Stimulated activated effector memory CD8-positive, alpha-beta T cell treated with anti-CD3 and anti-CD28 coated beads, Interleukin-12 subunit alpha, Interleukin-12 subunit beta, amount 100 ng/mL, for 72 hours (primary cell): ENCODE measurements around the gene SPATA9.

ENCODE experiments used
- ATAC-seq: fragments of 150-1000 bp; cut with Tn5 transposase; 2 replicates; pipeline ENCODE4 v1.10.0; 2021
- DNase-seq, 2 donors: peaks; one replicate each; pipeline ENCODE4 v3.0.0; 2021 to 2022; ENCODE audit warnings: low spot score in 2 of 2
- H3K27ac Mint-ChIP-seq: one replicate; pipeline ENCODE4 v1.8.0; 2022; ENCODE audit warnings: mild to moderate bottlenecking, mixed read lengths
- H3K36me3 Mint-ChIP-seq: one replicate; pipeline ENCODE4 v1.8.0; 2022; ENCODE audit warnings: mild to moderate bottlenecking, mixed read lengths
- H3K4me1 Mint-ChIP-seq: one replicate; pipeline ENCODE4 v1.8.0; 2022; ENCODE audit warnings: mixed read lengths
- H3K4me3 Mint-ChIP-seq: one replicate; pipeline ENCODE4 v1.8.0; 2022; ENCODE audit warnings: mild to moderate bottlenecking, mixed read lengths
- H3K9me3 Mint-ChIP-seq: one replicate; pipeline ENCODE4 v1.8.0; 2022; ENCODE audit warnings: mixed read lengths

Gene SPATA9

GRCh38 chr5:95626701-95627100 is 56.1 kb downstream of the SPATA9 start:
- DNase-seq (no peak), ATAC-seq (no peak)
- H3K9me3 Mint-ChIP-seq: no peaks in the 10 kb centered on the region
- no peak overlapping the region for H3K4me3 Mint-ChIP-seq
- H3K36me3 Mint-ChIP-seq: no peaks in the 10 kb centered on the region
- peaks cover 16% of the 10 kb centered on the region for H3K4me1 Mint-ChIP-seq
- no peak overlapping the region for H3K27ac Mint-ChIP-seq

- no peak overlapping the region for H3K27ac Mint-ChIP-seq
- ATAC-seq (no peak), DNase-seq (no peak)
- peaks cover 16% of the 10 kb centered on the region for H3K4me1 Mint-ChIP-seq
- no peaks in the 10 kb centered on the region for H3K36me3 Mint-ChIP-seq
- H3K9me3 Mint-ChIP-seq: no peaks in the 10 kb centered on the region
- no peak overlapping the region for H3K4me3 Mint-ChIP-seq
Measured at GRCh38 chr5:95624368-95624767, 58.4 kb downstream of the SPATA9 start.

GRCh38 chr5:95623706-95624105 is 59.1 kb downstream of the SPATA9 start:
- H3K36me3 Mint-ChIP-seq: no peaks in the 10 kb centered on the region
- H3K4me1 Mint-ChIP-seq: peaks cover 20% of the 10 kb centered on the region
- H3K27ac Mint-ChIP-seq: no peak overlapping the region
- ATAC-seq: no peak
- no peak overlapping the region for H3K4me3 Mint-ChIP-seq
- DNase-seq: no peak
- H3K9me3 Mint-ChIP-seq: no peaks in the 10 kb centered on the region

- DNase-seq (no peak), ATAC-seq (no peak)
- H3K9me3 Mint-ChIP-seq: no peaks in the 10 kb centered on the region
- H3K36me3 Mint-ChIP-seq: no peaks in the 10 kb centered on the region
- H3K27ac Mint-ChIP-seq: peak overlapping the region; percentile 50
- H3K4me1 Mint-ChIP-seq: peaks cover 30% of the 10 kb centered on the region
- peak overlapping the region; percentile 80 for H3K4me3 Mint-ChIP-seq
Measured at GRCh38 chr5:95621839-95622629, 60.8 kb downstream of the SPATA9 start.

- H3K9me3 Mint-ChIP-seq: no peaks in the 10 kb centered on the region
- peak; percentile 47 to 73 for DNase-seq
- peak overlapping the region; percentile 80 for H3K4me3 Mint-ChIP-seq
- H3K27ac Mint-ChIP-seq: peak overlapping the region; percentile 50
- peak; percentile 77 for ATAC-seq
- H3K36me3 Mint-ChIP-seq: no peaks in the 10 kb centered on the region
- H3K4me1 Mint-ChIP-seq: peaks cover 33% of the 10 kb centered on the region
Measured at GRCh38 chr5:95620870-95621838, 61.6 kb downstream of the SPATA9 start.

GRCh38 chr5:95620030-95620869 is 62.5 kb downstream of the SPATA9 start, which contains the start of gene GPR150:
TSS of gene GPR150 (plus strand) at chr5:95620087. CDS start at chr5:95620276, 189 bp downstream.
- Mint-ChIP-seq H3K4me3 (peak within 1 kb of the TSS; percentile 80), H3K36me3 (no peaks in the 10 kb centered on the region), H3K27ac (peak within 1 kb of the TSS; percentile 79), H3K4me1 (peaks cover 39% of the 10 kb centered on the region), H3K9me3 (no peaks in the 10 kb centered on the region)
- peak; percentile 43 to 76 for DNase-seq
- ATAC-seq: peak; percentile 87

- Mint-ChIP-seq H3K4me3 (peak overlapping the region; percentile 80), H3K27ac (peak overlapping the region; percentile 79), H3K9me3 (no peaks in the 10 kb centered on the region), H3K36me3 (no peaks in the 10 kb centered on the region), H3K4me1 (peaks cover 46% of the 10 kb centered on the region)
- DNase-seq (no peak), ATAC-seq (no peak)
Measured at GRCh38 chr5:95619514-95620029, 63.2 kb downstream of the SPATA9 start.

GRCh38 chr5:95619096-95619495 is 63.7 kb downstream of the SPATA9 start:
- H3K9me3 Mint-ChIP-seq: no peaks in the 10 kb centered on the region
- no peaks in the 10 kb centered on the region for H3K36me3 Mint-ChIP-seq
- ATAC-seq (no peak), DNase-seq (no peak)
- peak overlapping the region; percentile 79 for H3K27ac Mint-ChIP-seq
- peaks cover 48% of the 10 kb centered on the region for H3K4me1 Mint-ChIP-seq
- H3K4me3 Mint-ChIP-seq: peak overlapping the region; percentile 80

- Mint-ChIP-seq H3K4me1 (peaks cover 57% of the 10 kb centered on the region), H3K27ac (no peak overlapping the region)
Measured at GRCh38 chr5:95617057-95617456, 65.7 kb downstream of the SPATA9 start.

GRCh38 chr5:95615164-95615467 is 67.7 kb downstream of the SPATA9 start:
- ATAC-seq (peak; percentile 70), DNase-seq (no peak)
- Mint-ChIP-seq H3K36me3 (no peaks in the 10 kb centered on the region), H3K4me1 (peaks cover 55% of the 10 kb centered on the region), H3K27ac (peak overlapping the region; percentile 17), H3K4me3 (no peak overlapping the region), H3K9me3 (peaks cover 6% of the 10 kb centered on the region)

More at GRCh38 chr5:95617057-95617456, 65.7 kb downstream of the SPATA9 start:
- ATAC-seq: no peak
- Mint-ChIP-seq H3K9me3 (peaks cover 6% of the 10 kb centered on the region), H3K4me3 (no peak overlapping the region), H3K36me3 (no peaks in the 10 kb centered on the region)
- DNase-seq: no peak

- DNase-seq (no peak), ATAC-seq (no peak)
- Mint-ChIP-seq H3K36me3 (no peaks in the 10 kb centered on the region), H3K4me1 (peaks cover 41% of the 10 kb centered on the region), H3K9me3 (peaks cover 6% of the 10 kb centered on the region), H3K27ac (peak overlapping the region; percentile 1), H3K4me3 (no peak overlapping the region)
Measured at GRCh38 chr5:95613514-95613913, 69.3 kb downstream of the SPATA9 start.

- Mint-ChIP-seq H3K27ac (no peak overlapping the region), H3K4me3 (no peak overlapping the region), H3K9me3 (peaks cover 6% of the 10 kb centered on the region), H3K36me3 (no peaks in the 10 kb centered on the region), H3K4me1 (peaks cover 31% of the 10 kb centered on the region)
- no peak for ATAC-seq
- no peak for DNase-seq
Measured at GRCh38 chr5:95611396-95611795, 71.4 kb downstream of the SPATA9 start.

GRCh38 chr5:95610546-95610945 is 72.2 kb downstream of the SPATA9 start:
- no peaks in the 10 kb centered on the region for H3K36me3 Mint-ChIP-seq
- no peak overlapping the region for H3K27ac Mint-ChIP-seq
- peaks cover 27% of the 10 kb centered on the region for H3K4me1 Mint-ChIP-seq
- no peak for DNase-seq
- H3K4me3 Mint-ChIP-seq: no peak overlapping the region
- peaks cover 6% of the 10 kb centered on the region for H3K9me3 Mint-ChIP-seq
- ATAC-seq: no peak

- no peaks in the 10 kb centered on the region for H3K36me3 Mint-ChIP-seq
- no peak for DNase-seq
- no peak for ATAC-seq
- peaks cover 6% of the 10 kb centered on the region for H3K9me3 Mint-ChIP-seq
- peaks cover 19% of the 10 kb centered on the region for H3K4me1 Mint-ChIP-seq
- H3K27ac Mint-ChIP-seq: no peak overlapping the region
- H3K4me3 Mint-ChIP-seq: no peak overlapping the region
Measured at GRCh38 chr5:95609711-95610110, 73.1 kb downstream of the SPATA9 start.
